Esophagus mucosa (tissue), 1 donor: ENCODE data around the gene MYH7. TPM values are rescaled to one million over a fixed set of nuclear protein-coding genes. Genes with fewer than 3 reads are reported as not detected.
"Not testable (repeated sequence)": the region's sequence is repeated elsewhere in the genome, so short reads cannot be mapped to it uniquely, and the experiment has no call there.

ENCODE experiments used
- ATAC-seq: fragments of 200-7000 bp; cut with Tn5 transposase; one replicate; pipeline ENCODE4 v1.9.1; 2020
- total RNA-seq: library from RNA; stranded (reverse); gene quantifications from one replicate; pipeline ENCODE4 v1.2.4, GENCODE V29; 2023
- donor health status: DM: yes; HTN: yes; CAD: no.

The MYH7 gene
- total RNA-seq, 1 donor from 2014 or later: 0.72 TPM

DNA sequence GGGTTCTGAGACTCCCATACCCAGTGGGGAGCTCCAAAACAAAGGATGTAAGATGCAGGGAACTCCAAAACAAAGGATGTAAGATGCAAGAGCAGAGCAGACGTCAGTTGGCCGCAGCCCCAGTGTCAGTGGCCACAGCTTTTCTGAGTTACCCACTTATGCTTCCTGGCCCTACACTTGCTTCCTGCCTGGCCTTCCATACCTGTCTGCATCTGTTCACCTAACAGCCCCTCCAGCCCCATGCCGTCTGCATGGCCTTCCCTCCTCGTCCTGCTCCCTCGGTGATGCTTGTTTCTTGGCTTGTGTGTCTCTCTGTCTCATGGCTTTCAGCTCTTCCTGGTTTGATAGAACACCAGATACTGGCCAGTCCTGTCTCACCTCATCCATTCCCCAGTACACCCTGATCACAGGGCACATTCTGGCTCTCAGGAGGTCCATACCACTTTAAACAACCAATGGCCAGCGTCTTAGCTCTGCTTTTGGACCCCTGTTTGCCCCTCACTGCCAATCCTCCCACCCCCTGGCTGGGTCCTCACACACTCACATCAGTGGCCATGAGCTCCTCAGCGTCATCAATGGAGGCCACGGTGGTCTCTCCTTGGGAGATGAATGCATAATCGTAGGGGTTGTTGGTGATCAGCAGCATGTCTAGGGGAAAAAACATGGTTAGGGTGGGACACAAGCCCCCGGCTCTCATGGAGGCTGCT, 5.3 kb downstream of the MYH7 start:
- no peak for ATAC-seq

DNA sequence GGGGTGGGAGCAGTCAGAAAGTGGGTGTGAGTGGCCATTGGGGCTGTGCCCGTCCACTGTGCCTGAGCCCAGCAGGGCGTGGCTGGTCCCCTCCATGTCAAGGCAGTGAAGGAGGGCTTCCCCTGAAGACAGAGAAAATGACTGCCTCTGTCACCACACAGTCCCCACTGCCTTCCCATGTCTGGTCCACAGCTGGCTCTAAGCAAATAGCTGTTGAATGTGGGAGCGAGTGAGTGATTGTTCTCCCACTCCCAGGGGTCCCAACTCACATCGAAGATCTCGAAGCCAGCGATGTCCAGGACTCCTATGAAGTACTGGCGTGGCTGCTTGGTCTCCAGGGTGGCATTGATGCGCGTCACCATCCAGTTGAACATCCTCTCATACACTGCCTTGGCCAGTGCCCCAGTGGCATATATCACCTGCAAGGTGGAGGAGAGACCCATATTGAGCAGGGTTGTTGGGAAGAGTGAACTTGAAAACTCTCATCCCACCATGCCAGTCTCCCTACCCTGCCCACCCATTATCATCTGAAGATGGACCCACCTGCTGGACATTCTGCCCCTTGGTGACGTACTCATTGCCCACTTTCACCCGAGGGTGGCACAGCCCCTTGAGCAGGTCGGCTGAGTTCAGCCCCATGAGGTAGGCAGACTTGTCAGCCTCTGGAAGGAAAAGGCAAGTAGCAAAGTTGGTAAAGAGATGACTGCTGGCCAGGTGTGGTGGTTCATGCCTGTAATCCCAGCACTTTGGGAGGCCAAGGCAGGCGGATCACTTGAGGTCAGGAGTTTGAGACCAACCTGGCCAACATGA, 6.6 kb downstream of the MYH7 start:
- ATAC-seq: no peak

DNA sequence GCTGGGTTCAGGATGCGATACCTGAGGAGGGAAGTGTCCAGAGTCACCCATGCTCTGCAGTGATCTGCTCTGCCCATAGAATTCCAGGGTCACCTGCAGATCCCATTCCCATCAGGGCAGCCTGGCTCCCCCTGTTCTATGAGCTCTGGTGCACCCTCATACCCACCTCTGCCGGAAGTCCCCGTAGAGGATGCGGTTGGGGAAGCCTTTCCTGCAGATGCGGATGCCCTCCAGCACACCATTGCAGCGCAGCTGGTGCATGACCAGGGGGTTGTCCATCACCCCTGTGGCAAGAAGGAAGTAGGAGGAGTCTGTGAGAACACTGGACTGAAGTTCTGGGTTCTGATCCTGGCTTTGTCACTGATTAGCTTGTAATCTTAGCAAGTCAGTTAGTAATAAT, 9.7 kb downstream of the MYH7 start:
- ATAC-seq: not testable (repeated sequence)

DNA sequence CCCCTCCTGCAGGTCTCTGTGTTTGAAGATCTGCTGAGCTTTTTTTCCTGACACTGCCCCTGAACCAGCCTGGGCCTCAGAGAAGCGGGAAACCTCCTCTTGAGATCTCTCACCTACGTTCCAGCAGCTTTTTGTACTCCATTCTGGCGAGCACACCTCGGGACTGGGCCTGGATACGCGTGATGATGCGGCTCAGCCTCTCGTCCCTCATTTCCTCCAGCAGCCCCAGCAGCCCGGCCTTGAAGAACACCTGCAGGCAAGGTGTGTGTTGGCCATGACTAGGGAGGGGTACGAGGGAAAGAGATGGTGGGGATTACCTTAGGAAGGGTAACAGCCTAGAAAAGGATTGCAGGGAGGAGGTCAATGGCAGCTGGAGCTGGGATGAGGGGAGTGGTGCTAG, 10.3 kb downstream of the MYH7 start:
- ATAC-seq: no peak

DNA sequence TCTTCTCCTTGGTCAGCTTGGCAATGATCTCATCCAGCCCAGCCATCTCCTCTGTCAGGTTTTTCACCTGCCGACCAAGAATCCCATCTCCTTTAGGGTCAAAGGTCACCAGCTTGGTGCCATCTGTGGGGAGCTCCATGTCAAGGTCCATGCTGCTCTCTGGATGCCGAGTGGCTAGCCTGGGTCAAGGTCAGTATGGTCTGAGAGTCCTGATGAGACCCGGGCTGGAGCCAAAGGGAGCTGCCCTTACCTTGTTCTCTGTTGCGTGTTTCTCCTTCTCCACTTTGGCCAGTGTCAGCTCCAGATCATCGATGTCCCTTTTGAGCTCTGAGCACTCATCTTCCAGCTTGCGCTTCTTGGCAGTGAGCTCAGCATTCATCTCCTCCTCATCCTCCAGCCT, 11.8 kb downstream of the MYH7 start:
- ATAC-seq: no peak

DNA sequence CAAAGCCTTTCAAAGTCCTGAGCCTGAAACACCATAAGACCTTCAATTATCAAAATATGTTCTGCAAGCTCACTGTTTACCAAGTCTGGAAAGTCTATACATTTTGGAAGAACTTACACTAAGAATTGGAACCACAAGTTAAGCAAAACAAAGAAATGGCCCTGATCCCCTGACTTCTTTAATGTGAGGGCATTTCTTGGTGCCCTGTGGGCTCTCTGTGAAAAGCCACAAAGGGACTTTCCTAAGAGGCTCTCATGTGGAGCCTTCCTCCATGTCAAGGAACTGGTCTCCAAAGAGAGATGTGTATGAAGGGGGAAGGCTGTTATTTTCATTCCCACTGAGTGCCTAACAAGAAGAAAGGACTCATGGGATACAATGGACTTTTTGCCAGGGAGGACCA, 13.9 kb downstream of the MYH7 start:
- no peak for ATAC-seq

DNA sequence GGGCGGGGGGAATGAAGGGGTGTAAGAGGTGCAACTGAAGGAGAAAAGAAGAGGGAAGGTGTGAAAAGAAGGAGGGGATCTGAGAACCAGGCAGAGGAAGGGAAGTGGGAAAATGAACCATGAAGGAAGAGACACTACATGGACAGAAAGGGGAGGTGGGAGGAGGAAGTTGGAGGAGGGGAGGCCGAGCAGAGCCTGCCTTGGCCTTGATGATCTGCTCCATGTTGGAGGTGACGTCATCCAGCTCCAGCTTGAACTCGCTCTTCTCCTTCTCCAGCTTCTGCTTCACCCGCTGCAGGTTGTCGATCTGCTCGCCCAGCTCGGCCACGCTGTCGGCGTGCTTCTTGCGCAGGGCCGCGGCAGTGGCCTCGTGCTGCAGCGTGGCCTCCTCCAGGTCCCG, 15.8 kb downstream of the MYH7 start:
- not testable (repeated sequence) for ATAC-seq

DNA sequence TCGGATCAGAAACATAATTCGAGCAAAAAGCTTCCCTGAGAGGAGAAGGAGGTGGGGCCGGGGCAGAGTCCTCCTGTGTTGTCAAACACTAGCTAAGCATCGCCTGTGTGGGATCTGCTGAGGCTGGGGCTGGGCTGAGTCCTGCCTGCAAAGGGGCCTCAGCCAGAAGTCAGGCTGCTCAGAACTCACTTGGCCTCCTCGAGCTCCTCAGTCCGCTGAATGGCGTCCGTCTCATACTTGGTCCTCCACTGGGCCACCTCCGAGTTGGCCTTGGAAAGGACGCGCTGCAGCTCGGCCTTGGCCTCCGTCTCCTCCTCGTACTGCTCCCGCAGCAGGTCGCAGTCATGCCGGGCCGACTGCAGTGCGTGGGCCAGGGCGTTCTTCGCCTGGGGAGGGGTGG, 17.4 kb downstream of the MYH7 start:
- no peak for ATAC-seq

DNA sequence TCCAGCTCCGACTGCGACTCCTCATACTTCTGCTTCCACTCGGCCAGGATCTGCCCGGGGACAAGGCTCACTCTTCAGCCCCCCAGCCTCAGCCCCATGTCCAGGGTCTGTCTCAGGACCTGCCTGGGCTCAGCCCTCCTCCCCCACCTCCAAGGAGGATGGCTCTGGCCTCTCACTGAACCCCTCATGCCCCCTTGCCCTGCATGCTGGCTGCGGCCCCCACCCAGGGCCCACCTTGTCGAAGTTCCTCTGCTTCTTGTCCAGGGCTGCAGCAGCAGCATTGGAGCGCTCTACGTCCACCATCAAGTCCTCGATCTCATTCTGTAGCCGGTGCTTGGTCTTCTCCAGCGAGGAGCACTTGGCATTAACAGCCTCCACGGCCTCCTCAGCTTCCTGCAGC, 18.2 kb downstream of the MYH7 start:
- not testable (repeated sequence) for ATAC-seq

DNA sequence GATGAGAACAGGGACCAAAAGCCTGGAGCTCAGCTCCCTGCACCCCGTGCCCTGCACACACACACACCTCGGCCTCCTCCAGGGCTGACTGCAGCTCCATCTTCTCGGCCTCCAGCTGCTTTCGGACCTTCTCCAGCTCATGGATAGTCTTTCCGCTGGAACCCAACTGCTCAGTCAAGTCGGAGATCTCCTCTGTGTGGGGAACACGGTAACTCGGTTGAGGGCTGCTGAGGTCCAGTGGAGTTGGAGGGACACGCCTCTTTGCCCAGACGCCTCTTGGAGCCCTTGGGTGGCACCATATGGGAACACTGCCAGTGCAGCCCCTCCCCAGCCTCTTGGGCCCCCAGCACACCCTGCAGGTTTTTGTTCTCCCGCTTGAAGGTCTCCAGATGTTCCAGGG, 18.7 kb downstream of the MYH7 start:
- ATAC-seq: no peak

DNA sequence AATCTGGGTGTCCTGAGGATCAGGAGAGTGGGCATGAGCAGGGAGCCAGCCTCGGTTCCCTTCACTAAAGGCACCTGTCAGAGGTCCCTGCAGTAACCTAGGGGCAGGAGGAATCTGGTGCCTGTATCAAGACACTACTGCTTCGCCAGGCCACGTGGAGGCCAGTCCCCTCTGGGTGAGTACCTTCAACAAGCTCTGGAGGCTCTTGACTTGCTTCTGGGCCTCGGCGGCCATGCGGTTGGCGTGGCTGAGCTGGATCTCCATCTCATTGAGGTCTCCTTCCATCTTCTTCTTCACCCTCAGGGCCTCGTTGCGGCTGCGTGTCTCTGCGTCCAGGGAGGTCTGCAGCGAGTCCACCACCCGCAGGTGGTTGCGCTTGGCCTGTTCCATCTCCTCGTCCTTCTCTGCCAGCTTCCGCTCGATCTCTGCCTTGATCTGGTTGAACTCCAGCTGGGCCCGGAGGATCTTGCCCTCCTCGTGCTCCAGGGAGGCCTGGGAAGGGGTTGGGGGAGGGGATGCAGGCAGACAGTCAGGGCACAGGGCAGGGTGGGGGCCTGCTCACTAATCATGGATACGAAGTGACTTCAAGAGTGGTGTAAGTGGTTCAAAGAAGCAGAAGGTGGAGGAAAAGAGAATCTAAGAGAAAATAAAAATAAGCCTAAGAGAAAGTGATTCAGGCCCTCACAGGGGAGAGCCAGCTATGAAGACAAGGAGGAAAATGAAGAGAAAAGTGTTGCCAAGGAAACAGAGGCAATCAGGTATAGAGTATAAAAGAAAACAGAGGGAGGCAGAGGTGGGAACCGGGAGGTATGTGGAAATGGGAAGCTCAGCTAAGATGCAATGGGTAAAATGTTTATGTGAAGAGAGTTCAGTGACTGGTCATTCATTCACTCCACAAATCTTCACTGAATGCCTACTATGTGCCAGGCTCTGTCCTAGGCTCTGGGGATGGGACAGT, 19.4 kb downstream of the MYH7 start:
- no peak for ATAC-seq

DNA sequence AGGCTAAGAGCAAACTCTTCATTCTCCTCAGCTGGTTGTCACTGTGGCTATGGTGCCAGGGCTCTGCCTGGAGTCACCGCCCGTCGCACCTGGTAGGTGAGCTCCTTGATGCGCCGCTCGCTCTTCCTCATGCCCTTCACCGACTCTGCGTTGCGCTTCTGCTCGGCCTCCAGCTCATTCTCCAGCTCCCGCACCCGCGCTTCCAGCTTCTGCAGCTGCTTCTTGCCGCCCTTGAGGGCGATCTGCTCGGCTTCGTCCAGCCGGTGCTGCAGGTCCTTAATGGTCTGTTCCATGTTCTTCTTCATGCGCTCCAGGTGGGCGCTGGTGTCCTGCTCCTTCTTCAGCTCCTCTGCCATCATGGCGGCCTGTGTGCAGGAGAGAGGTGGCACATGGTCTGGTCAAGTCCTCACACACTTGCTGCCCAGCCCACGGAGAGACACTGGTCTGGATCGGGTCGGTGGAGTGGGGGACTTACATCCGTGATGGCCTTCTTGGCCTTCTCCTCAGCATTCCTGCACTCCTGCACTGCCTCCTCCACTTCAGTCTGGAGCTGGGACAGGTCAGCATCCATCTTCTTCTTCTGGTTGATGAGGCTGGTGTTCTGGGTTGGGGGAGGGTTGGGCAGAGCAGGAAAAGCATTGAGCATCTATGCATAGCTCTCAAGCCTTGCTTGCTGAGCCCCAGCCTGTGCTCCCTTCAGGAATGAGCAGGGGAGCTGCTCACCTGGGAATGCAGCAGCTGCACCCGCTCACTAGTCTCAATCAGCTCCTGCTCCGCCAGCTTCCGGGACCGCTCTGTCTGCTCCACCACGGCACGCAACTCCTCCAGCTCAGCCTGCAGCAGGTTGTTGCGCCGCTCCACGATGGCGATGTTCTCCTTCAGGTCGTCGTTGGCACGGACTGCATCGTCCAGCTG, 20.3 kb downstream of the MYH7 start:
- no peak for ATAC-seq

DNA sequence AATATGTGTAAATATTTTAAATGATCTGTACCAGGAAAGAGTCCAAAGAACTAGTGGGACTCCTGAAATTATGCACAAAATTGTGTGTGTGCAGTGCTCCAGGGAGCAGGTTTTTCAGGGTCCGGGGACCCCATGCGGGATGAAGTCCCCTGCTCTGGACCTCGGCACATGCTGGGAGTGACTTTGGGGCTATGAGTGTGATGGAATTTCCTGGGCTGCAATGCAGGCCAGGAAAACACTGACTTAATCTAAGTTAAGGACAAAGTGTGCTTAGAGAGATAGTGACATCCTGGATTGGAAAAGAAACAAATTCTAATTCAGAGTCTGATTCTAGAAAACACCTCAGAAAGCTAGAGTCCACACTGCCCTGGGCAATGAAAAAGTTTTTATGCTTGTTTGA, 21.2 kb downstream of the MYH7 start:
- no peak for ATAC-seq

DNA sequence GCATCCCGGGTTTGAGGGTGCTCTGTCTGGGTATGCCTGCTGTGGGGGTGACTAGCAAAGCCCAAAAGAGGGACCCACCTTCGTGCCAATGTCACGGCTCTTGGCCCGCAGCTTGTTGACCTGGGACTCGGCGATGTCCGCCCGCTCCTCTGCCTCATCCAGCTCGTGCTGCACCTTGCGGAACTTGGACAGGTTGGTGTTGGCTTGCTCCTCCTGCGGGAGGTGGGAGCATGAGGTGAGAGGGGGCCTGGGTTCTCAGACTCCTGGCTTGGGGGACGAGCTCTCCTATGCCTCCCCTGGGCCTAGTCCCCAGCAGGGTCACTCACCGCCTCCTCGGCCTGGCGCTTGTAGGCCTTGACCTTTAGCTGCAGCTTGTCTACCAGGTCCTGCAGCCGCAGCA, 21.8 kb downstream of the MYH7 start:
- no peak for ATAC-seq

DNA sequence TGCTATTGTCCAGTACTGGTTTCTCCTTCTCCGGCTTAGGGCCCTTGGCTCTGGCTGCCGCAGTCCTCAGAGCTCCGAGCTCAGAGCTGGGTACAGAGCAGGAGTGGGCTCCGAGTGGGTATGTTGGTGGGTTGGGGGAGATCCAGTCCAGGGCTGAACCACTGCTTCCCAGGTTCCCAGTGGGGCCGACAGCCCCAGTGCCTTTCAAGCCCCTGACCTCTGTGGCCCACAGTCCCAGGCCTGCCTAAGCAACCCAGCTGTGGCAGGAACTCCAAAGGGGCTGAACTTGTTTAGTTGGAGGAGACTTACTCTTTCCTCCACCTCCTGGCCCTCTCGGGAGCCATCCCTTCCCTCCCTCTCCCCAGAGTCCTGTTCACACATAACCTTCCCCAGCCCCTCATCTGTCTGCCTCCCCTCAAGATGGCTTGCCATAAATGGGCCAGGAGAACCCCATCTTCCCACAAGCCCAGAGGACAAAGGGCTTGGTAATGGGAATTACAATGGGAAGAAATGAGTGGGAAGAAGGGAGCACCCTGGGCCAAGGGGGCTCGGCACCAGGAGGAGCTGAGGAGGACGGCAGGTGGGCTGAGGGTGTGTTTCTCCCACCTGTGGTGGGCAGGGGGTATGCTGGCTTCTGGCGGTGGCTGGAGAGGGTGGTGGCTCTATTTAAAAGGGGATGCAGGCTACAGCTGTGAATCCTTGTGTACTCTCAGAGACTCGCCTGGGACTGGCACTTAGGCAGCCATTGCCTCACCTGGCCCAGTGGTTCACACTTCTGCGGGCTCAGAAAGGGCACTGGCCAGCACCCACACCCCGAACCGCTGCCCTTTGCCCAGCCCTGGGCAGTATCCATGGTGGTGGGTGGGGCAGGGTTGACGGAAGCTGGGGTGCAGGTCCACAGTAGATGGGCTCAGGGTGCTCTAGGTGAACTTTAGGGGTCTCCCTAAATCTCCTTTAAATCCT, 23.6 kb downstream of the MYH7 start:
- ATAC-seq: no peak

DNA sequence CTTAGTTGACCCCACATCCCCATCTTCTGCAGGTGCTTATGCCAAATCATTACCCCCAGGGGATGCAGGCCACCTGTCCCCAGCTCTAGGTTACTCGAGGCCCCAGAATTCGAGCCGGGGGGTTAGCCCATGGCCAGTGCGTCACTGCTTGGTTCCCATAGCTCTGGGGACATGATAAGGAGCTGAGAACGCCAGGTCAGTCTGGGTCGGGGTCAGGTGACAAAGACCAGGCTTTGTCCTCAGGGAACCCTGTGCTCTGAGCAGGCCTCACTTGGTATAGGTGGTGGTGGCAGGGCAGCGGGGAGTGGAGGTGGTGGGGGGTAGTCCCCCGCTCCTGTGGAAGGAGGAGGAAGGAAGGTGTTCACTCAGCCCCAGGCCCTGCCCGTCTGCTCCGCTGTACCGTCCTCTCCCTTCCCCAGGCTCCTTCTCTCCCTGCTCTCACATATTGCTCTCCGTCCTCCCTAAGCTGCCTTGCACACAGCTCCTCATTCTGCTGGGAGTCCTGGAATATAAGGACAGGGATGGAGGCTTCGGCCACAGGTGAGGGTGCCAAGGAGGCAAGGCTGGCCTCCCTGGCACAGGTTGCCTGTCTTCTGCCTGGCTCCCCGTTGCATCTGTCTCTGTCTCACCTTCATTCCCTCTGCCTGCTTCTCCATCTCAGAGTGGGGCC, 25.4 kb downstream of the MYH7 start:
- ATAC-seq: no peak

DNA sequence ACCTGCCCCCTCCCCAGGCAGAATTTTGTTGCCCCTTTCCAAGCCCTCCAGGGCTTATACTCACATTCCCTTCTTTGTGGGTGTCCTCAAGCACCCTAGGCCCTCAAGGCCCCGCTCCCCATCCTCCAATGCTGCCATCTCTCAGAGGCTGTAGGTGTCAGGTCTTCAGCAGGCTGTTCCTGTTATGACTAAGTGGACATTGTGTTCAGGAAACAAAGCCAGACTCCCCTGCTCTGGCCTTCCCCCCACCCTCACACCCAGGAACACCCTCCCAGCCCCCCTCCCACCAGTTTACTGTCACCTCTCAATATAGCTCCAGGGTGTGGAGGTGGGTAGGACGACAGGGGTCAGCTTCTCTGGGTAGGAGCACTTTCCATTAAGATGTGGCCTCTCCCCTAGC, 26.0 kb downstream of the MYH7 start:
- no peak for ATAC-seq

DNA sequence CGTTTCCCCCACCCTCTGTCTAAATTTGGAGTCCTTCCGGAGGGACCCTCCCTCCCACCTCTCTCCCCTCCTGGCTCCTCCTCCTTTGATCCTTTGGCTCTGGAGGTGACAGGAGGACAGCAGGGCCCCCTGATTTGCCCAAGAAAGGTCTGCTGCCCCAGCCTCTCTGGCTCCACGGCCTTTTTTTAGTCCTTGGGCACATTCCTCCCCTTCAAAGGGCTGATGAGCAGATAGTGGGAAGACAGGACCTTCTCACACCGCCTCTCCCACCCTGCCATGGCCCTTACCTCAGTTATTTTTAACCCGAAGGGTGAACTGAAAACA, 27.2 kb downstream of the MYH7 start:
- no peak for ATAC-seq

DNA sequence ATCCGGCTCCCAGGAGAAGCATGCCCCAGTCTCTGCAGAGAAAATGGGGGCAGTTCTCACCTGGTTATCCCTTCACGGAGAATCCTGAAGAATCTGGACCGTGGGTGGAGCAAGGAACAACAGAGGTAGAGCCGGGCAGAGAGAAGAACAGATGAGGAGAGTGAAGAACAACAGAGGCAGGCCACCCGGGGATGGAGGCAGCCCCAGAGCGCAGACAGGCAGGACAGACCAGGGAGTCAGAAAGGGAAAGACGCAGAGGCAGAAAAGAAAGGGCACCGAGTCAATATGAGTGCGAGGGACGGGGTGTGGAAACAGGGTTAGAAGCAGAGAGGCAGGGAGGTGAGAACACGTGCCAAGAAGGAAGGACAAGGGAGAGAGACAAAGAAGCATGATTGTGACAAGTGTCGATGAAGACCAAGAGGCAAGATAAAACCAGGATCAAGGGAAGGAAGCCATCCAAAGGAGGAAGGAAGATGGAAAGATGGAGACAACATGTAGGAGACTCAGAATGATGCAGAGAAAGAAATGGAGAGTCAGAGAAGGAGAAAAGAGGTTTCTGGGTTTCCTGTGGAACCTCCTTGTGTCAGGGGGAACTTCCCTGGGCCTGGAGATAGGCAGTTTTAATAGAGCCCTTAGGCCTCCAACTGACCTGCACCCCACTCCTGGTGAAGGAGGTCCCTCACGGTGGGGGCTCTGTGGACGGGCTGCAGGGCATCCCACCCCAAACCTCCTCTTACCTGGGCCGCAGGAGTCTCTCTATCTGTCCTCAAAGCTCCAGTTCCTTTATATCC, 27.7 kb downstream of the MYH7 start, which contains the start of gene MYH6:
MYH6 (minus strand) TSS at position 758 of the 791 bp plus-strand sequence. CDS start 1,050 bp downstream, outside the sequence.
- ATAC-seq: no peak
